Aorta (tissue), 5 donors: ENCODE results near the gene GARIN6. TPM values are rescaled to one million over a fixed set of nuclear protein-coding genes. Genes with fewer than 3 reads are reported as not detected.

Experiments
- ATAC-seq: fragments of 200-7000 bp; cut with Tn5 transposase; one replicate; pipeline ENCODE4 v1.9.1; 2022; ENCODE audit warnings: moderate library complexity; ENCODE audit not compliant: low FRiP score
- DNase-seq, 2 donors: peaks; one replicate each; pipeline ENCODE4 v3.0.0-alpha.2; 2020
- H3K27ac ChIP-seq, 2 donors: one replicate each; pipeline ENCODE4 v1.5.1; 2013; ENCODE audit warnings: low read length in 2 of 2, mild to moderate bottlenecking in 2 of 2, moderate library complexity in 2 of 2, control low read depth in 1 of 2, inconsistent platforms in 1 of 2, low read depth in 1 of 2
- H3K27me3 ChIP-seq, 2 donors: one replicate each; pipeline ENCODE4 v1.6.1; 2013; ENCODE audit warnings: control low read depth in 1 of 2, low read length in 1 of 2, mild to moderate bottlenecking in 1 of 2, moderate library complexity in 1 of 2; ENCODE audit not compliant: insufficient read depth in 2 of 2, control insufficient read depth in 1 of 2
- H3K36me3 ChIP-seq, 2 donors: one replicate each; pipeline ENCODE4 v1.6.1; 2013; ENCODE audit warnings: control low read depth in 1 of 2, low read length in 1 of 2, mild to moderate bottlenecking in 1 of 2; ENCODE audit not compliant: insufficient read depth in 2 of 2, control insufficient read depth in 1 of 2
- H3K4me1 ChIP-seq, 2 donors: one replicate each; pipeline ENCODE4 v1.6.1; 2013; ENCODE audit warnings: low read length in 2 of 2, control low read depth in 1 of 2, mild to moderate bottlenecking in 1 of 2, moderate library complexity in 1 of 2; ENCODE audit not compliant: insufficient read depth in 2 of 2, control insufficient read depth in 1 of 2
- H3K4me3 ChIP-seq, 2 donors: one replicate each; pipeline ENCODE4 v1.5.1; 2013; ENCODE audit warnings: low read length in 2 of 2, control low read depth in 1 of 2, mild to moderate bottlenecking in 1 of 2
- H3K9me3 ChIP-seq: one replicate; pipeline ENCODE4 v1.6.1; 2013; ENCODE audit warnings: mild to moderate bottlenecking, low read length; ENCODE audit not compliant: control insufficient read depth
- WGBS, 2 donors: extraction: QIAGEN DNeasy Blood & Tissue Kit; methylation state at CpG; one replicate each; pipeline ENCODE4 v1.1.7; 2013; 5-methylcytosine and 5-hydroxymethylcytosine counted together
- intact Hi-C, 2 donors: fragments of 100-400 bp; cut with DNase I; formaldehyde crosslinking; loops; one replicate each; pipeline versions ENCODE4 v1.14.2 to v1.15.0; 2022
- polyA plus RNA-seq, 2 donors: library from polyadenylated mRNA; stranded (reverse); fragments of 200-250 nt; gene quantifications; one replicate each; pipeline ENCODE4 v1.2.3, GENCODE V29; 2013
- total RNA-seq, 2 donors: library from RNA; stranded (reverse); fragmentation: NEBNext Ultra II Directional; extraction: Animal tissue kit (Norgen Biotek cat#: 25700); gene quantifications; one replicate each; pipeline ENCODE4 v1.2.1, GENCODE V29; 2021
- donor health status: healthy with polysubstance abuse.
- donor health status: Bipolar disorder and iron deficiency.
- donor health status: DM: no; HTN: no; CAD: no.
- donor health status: DM: no; HTN: no; CAD: no.
- donor health status: DM: yes; HTN: yes; CAD: no.

Gene GARIN6
- total and polyA plus RNA-seq, 4 donors = not detected

DNA sequence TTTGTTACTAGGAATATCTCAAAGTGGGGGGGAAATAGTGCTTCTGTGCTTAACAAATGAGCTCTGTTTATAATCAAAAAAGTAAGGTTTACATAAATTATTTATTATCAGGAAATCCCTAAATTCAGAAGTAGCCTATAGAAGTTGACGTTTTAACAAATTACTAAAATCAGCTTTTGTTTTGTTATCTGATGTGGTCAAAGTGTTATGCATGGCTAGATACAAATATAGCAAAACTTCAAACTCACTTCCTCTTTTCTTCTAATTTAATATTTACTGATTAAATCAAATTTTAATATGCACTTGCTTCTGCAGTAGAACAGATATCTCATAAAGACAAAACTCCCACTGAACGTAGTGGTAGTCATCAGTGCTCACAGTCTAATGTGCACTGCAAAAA, 47.5 kb downstream of the GARIN6 start:
- intact Hi-C loops = no loop called here
- ATAC-seq (no peak), DNase-seq (no peak)
- H3K36me3 ChIP-seq = no peaks in the 10 kb centered on the region
- no peak overlapping the region for H3K4me3 ChIP-seq
- H3K27me3 ChIP-seq = no peaks in the 10 kb centered on the region
- WGBS, 2 donors = 54 to 65% methylated on average over 2 of the region's 2 CpGs
- H3K9me3 ChIP-seq = peaks cover 2% of the 10 kb centered on the region
- H3K4me1 ChIP-seq = no peaks in the 10 kb centered on the region
- no peak overlapping the region for H3K27ac ChIP-seq
